GM19372 (cell line): ENCODE measurements around the gene CD3D.

Experiments
- ATAC-seq: cut with Tn5 transposase; IDR thresholded peaks from one replicate; pipeline ENCODE4 v1.9.1; 2021; ENCODE audit warnings: mild to moderate bottlenecking, low read depth, moderate library complexity; ENCODE audit not compliant: unreplicated experiment

The CD3D gene

GRCh38 chr11:118304568-118305248 is 37.8 kb downstream of the CD3D start, which contains the start of gene CD3E:
CD3E (plus strand) TSS chr11:118304730; CDS start chr11:118304953, 223 bp downstream.
- no peak for ATAC-seq

DNA sequence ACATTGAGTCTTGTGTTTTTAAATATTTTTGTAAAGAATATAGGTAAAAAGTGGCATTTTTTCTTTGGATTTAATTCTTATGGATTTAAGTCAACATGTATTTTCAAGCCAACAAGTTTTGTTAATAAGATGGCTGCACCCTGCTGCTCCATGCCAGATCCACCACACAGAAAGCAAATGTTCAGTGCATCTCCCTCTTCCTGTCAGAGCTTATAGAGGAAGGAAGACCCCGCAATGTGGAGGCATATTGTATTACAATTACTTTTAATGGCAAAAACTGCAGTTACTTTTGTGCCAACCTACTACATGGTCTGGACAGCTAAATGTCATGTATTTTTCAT is 38.3 kb downstream of the CD3D start:
- no peak for ATAC-seq

DNA sequence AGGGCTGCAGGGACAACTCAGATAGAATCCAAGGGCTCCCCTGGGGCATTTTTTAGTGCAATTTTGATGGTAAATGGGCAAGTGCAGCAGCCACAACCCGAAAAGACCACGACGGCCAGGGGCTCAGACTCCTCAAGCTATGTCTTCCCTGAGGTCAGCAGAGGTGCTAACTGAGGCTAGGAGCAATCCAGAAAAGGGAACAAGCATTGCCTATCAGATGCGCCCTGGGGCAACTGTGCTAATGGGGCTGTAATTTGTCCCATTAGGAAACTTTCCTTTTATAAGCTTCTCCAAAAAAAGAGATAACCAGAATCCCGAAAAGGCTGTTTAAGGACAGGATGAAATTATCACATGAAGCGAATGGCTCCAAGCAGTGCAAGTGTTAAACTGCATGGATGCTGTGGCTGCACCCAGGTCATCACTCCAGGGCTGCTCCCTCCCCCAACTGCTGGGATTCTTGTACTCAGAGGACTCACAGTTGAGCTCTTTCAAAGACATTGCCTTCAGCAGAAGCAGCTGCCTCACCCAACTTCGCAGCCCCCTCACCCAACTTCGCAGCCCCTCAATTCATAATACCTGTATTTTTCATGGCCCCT is 40.8 kb downstream of the CD3D start:
- no peak for ATAC-seq

DNA sequence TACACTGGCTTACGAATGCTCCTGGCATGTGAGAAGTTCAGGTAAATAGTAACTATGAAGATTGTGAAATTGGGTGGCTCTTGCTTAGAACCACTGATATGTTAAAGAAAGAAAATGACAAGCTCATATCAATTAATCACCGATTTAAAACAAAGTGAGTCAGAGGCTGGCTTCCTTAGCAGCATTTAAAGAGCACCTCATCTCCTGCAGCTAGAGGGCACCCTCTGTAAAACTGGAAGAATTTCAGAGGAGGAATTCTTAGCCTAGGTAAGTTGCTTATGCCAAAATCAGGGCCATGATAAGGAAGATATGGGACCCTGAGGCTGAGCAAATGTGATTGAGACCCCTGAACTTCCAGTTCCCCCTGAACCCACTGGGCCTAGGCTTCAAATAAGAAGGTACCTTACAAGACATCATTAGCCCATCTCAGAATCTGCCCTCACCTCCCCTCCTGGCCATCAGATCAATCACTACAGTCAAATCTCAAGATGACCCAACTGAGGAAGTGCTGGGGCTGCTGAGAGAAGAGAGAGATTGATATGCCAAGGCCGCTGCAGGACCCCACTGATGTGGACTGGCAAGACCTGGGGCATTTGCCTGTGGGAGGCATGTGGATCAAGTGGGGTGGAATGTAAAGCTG is 46.6 kb downstream of the CD3D start:
- ATAC-seq: no peak

DNA sequence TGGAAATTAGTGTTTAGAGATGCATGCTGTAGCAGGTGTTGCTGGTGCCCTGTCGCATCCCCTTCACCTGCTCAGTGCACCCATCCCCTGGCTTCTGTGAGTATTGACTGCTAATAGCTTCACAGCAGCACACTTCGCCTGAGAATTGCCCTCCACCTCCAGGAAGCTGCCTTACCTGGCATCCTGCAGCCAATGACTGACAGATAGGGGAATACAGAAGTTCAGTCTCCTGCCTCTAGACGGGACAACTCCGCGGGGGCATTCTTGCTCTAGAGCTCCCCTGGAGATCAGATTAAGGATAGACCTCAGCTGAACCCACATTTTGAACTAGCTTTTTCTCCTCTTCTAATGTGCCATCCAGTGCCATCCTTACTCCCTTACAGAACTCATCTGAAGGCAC is 47.3 kb downstream of the CD3D start:
- ATAC-seq: no peak

- ATAC-seq: no peak
These were observed 48.5 kb downstream of the CD3D start for GRCh38 chr11:118294053-118294452.

GRCh38 chr11:118291477-118292135 is 50.9 kb downstream of the CD3D start:
- ATAC-seq: no peak

- ATAC-seq: no peak
These were observed 51.6 kb downstream of the CD3D start for GRCh38 chr11:118290923-118291322.

GRCh38 chr11:118289401-118289800 is 53.1 kb downstream of the CD3D start:
- no peak for ATAC-seq
